ENCODE measurements around the gene ZNF583. TPM values are rescaled to one million over a fixed set of nuclear protein-coding genes. Genes with fewer than 3 reads are reported as not detected.

The ZNF583 gene
- total and polyA plus RNA-seq, 2 donors (not counting 1 experiment from before 2014, with no cell fraction given), result 1.5 to 11.7 TPM

DNA sequence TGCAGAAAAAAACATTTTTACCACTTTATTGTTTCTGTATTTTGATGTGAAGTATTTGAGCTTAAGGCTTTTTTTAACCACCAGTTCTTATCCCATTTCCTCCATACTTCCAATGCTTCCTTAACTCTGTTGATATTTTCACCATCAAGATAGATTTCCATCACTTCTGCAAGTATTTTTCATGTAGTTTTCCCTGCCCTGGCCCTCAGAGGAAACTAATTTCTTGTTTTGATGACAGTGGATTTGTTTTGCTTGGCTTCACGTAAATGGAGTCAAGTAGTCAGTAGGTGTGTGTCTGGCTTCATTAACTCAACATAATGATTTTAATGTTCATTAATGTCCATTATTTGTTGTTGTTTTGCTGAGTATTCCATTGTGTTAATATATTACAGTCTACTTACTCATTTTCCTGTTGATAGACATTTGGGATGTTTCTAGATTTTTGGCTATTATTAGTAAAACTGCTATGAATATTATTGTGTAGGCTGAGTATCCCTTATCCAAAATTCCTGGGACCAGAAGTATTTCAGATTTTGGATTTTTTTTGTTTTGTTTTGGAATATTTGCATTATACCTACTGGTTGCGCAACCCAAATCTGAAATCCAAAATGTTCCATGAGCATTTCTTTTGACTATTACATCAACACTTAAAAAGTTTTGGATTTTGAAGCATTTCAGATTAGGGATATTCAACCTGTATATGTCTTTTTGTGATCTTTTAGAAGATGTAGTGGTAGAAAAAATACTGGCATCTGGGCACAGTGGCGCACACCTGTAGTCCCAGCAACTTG is 34.1 kb upstream of the ZNF583 start:
- Histone ChIP-seq H3K4me3 (ENCODE audit: control extremely low read depth in 1 of 5, extremely low read depth in 1 of 5, insufficient read depth in 1 of 5, low read depth in 2 of 5, low read length in 4 of 5) (no peak overlapping the region), H3K4me2 (replicated peaks; ENCODE audit: low read depth, low read length, poor library complexity, severe bottlenecking) (no peak overlapping the region), H3K79me2 (ENCODE audit: control insufficient read depth, insufficient read depth, low read length) (peaks cover 17% of the 10 kb centered on the region), H3K27ac (ENCODE audit: low read length in 2 of 2) (no peak overlapping the region), H3K9me3 (ENCODE audit: control extremely low read depth in 1 of 3, control insufficient read depth in 2 of 3, insufficient read depth in 1 of 3, low read length in 2 of 3) (peaks cover 8 to 24% (median 9%) of the 10 kb centered on the region in 3 donors), H3K27me3 (replicated peaks in 1 of 4; ENCODE audit: control extremely low read depth in 1 of 4, control insufficient read depth in 3 of 4, insufficient read depth in 4 of 4, low read length in 3 of 4) (no peaks in the 10 kb centered on the region), H3K36me3 (replicated peaks in 1 of 2; ENCODE audit: control extremely low read depth in 1 of 2, control insufficient read depth in 1 of 2, extremely low read depth in 1 of 2, insufficient read depth in 2 of 2, low read length in 1 of 2) (peaks cover 5 to 30% of the 10 kb centered on the region in 2 experiments), H3K9ac (ENCODE audit: low read length) (no peak overlapping the region), H3K4me1 (ENCODE audit: control insufficient read depth in 2 of 2, insufficient read depth in 2 of 2, low read length in 2 of 2) (peaks cover 8 to 14% of the 10 kb centered on the region in 2 donors), H2AFZ (ENCODE audit: insufficient read depth, low read depth, low read length, poor library complexity, severe bottlenecking) (no peak overlapping the region), H4K20me1 (ENCODE audit: control insufficient read depth, insufficient read depth, low read length, poor library complexity, severe bottlenecking) (no peaks in the 10 kb centered on the region)
- Mint-ChIP-seq H3K4me1 (peaks cover 25% of the 10 kb centered on the region), H3K27me3 (no peaks in the 10 kb centered on the region), H3K4me3 (peak overlapping the region; percentile 26), H3K9me3 (ENCODE audit: insufficient read depth) (peaks cover 26% of the 10 kb centered on the region), H3K27ac (no peak overlapping the region)
- ATAC-seq (ENCODE audit: low read depth), result no peak
- DNase-seq, result no peak
- intact Hi-C loops (cut with micrococcal nuclease), result loop anchor here (2.0 kb wide), 1 partner anchor 55 kb away; the partner anchor contains the start of gene ZSCAN5A
- TF ChIP-seq EZH2 (IDR thresholded peaks at IDR 0.05; ENCODE audit: borderline replicate concordance, insufficient read depth, low read depth, low read length, poor library complexity, severe bottlenecking), result no peak
- TF ChIP-seq, protein P1, sequence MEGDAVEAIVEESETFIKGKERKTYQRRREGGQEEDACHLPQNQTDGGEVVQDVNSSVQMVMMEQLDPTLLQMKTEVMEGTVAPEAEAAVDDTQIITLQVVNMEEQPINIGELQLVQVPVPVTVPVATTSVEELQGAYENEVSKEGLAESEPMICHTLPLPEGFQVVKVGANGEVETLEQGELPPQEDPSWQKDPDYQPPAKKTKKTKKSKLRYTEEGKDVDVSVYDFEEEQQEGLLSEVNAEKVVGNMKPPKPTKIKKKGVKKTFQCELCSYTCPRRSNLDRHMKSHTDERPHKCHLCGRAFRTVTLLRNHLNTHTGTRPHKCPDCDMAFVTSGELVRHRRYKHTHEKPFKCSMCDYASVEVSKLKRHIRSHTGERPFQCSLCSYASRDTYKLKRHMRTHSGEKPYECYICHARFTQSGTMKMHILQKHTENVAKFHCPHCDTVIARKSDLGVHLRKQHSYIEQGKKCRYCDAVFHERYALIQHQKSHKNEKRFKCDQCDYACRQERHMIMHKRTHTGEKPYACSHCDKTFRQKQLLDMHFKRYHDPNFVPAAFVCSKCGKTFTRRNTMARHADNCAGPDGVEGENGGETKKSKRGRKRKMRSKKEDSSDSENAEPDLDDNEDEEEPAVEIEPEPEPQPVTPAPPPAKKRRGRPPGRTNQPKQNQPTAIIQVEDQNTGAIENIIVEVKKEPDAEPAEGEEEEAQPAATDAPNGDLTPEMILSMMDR (IDR thresholded peaks at IDR 0.05), result no peak
- CTCF ChIA-PET, result no interaction called here
- POLR2A ChIA-PET, result no interaction called here
- WGBS (ENCODE audit: insufficient coverage), result 100% methylated on average over 1 of the region's 3 CpGs

DNA sequence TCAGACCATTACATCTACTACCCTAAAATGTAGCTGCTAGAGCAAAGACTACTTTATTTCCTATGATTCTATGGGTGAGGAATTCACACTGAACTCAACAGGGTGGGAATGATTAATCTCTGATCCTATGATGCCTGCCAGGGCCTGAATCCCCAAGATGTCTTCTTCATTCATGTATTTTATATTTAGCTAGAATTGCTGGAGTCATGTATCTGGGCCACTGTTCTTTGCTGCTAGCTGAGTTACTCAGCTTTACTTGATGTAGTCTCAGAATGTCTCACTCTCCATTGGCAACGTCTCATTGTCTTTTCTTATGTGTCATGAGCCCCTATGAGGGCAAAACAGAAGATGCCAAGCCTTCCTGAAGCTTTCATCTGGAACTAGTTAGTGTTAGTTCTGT is 31.9 kb upstream of the ZNF583 start:
- POLR2A ChIA-PET, result no interaction called here
- Mint-ChIP-seq H3K4me3 (no peak overlapping the region), H3K27ac (no peak overlapping the region), H3K9me3 (ENCODE audit: insufficient read depth) (peaks cover 32% of the 10 kb centered on the region), H3K4me1 (peaks cover 25% of the 10 kb centered on the region), H3K27me3 (no peaks in the 10 kb centered on the region)
- no peak overlapping the region for H3K4me2 ChIP-seq (replicated peaks; ENCODE audit: low read depth, low read length, poor library complexity, severe bottlenecking)
- H3K79me2 ChIP-seq (ENCODE audit: control insufficient read depth, insufficient read depth, low read length), result peaks cover 17% of the 10 kb centered on the region
- ATAC-seq (ENCODE audit: low read depth), result no peak
- 100% methylated on average over 1 of the region's 1 CpG for WGBS (ENCODE audit: insufficient coverage)
- H2AFZ ChIP-seq (ENCODE audit: insufficient read depth, low read depth, low read length, poor library complexity, severe bottlenecking), result no peak overlapping the region
- intact Hi-C loops (cut with micrococcal nuclease), result no loop called here
- no peaks in the 10 kb centered on the region for H4K20me1 ChIP-seq (ENCODE audit: control insufficient read depth, insufficient read depth, low read length, poor library complexity, severe bottlenecking)
- peaks cover 14 to 28% (median 18%) of the 10 kb centered on the region in 3 donors for H3K9me3 ChIP-seq (ENCODE audit: control extremely low read depth in 1 of 3, control insufficient read depth in 2 of 3, insufficient read depth in 1 of 3, low read length in 2 of 3)
- no peak overlapping the region for H3K9ac ChIP-seq (ENCODE audit: low read length)
- H3K36me3 ChIP-seq (replicated peaks in 1 of 2; ENCODE audit: control extremely low read depth in 1 of 2, control insufficient read depth in 1 of 2, extremely low read depth in 1 of 2, insufficient read depth in 2 of 2, low read length in 1 of 2), result peaks cover 19 to 52% of the 10 kb centered on the region in 2 experiments
- no peaks in the 10 kb centered on the region for H3K27me3 ChIP-seq (replicated peaks in 1 of 4; ENCODE audit: control extremely low read depth in 1 of 4, control insufficient read depth in 3 of 4, insufficient read depth in 4 of 4, low read length in 3 of 4)
- DNase-seq, result no peak
- CTCF ChIA-PET, result no interaction called here
- H3K27ac ChIP-seq (ENCODE audit: low read length in 2 of 2), result no peak overlapping the region
- peaks cover 8 to 14% of the 10 kb centered on the region in 2 donors for H3K4me1 ChIP-seq (ENCODE audit: control insufficient read depth in 2 of 2, insufficient read depth in 2 of 2, low read length in 2 of 2)
- TF ChIP-seq, protein P1 (IDR thresholded peaks at IDR 0.05), result no peak
- no peak for TF ChIP-seq EZH2 (IDR thresholded peaks at IDR 0.05; ENCODE audit: borderline replicate concordance, insufficient read depth, low read depth, low read length, poor library complexity, severe bottlenecking)
- no peak overlapping the region for H3K4me3 ChIP-seq (ENCODE audit: control extremely low read depth in 1 of 5, extremely low read depth in 1 of 5, insufficient read depth in 1 of 5, low read depth in 2 of 5, low read length in 4 of 5)

Measured in B cell (primary cell).